Smooth muscle cell (in vitro differentiated cells): ENCODE data around the gene NOP56. TPM values are rescaled to one million over a fixed set of nuclear protein-coding genes. Genes with fewer than 3 reads are reported as not detected.

Source experiments
- DNase-seq: peaks from one replicate; lab custom pipeline; 2025; ENCODE audit not compliant: unreplicated experiment; lab: John Stamatoyannopoulos, UW
- H2AFZ ChIP-seq: fragments of 200-600 bp; sonication (generic); 2 replicates; pipeline ENCODE4 v1.6.0; 2016; ENCODE audit warnings: antibody characterized with exemption, low read depth, mild to moderate bottlenecking
- H3F3A ChIP-seq: fragments of 200-600 bp; sonication (generic); 2 replicates; pipeline ENCODE4 v1.6.0; 2017; ENCODE audit warnings: antibody characterized with exemption, low read depth
- H3K27ac ChIP-seq: fragments of 200-600 bp; sonication (generic); 2 replicates; pipeline ENCODE4 v1.5.1; 2016; ENCODE audit warnings: low read depth, mild to moderate bottlenecking
- H3K27me3 ChIP-seq: fragments of 200-600 bp; sonication (generic); 2 replicates; pipeline ENCODE4 v1.6.1; 2016; ENCODE audit warnings: low read depth, mild to moderate bottlenecking
- H3K36me3 ChIP-seq: fragments of 200-600 bp; sonication (generic); 2 replicates; pipeline ENCODE4 v1.5.1; 2016; ENCODE audit warnings: low read depth
- H3K4me1 ChIP-seq: fragments of 200-600 bp; sonication (generic); 2 replicates; pipeline ENCODE4 v1.5.1; 2016; ENCODE audit warnings: low read depth
- H3K4me2 ChIP-seq: fragments of 200-600 bp; sonication (generic); 2 replicates; pipeline ENCODE4 v1.6.0; 2016; ENCODE audit warnings: mild to moderate bottlenecking
- H3K4me3 ChIP-seq: fragments of 200-600 bp; sonication (generic); 2 replicates; pipeline ENCODE4 v1.5.1; 2016; ENCODE audit warnings: mild to moderate bottlenecking
- H3K79me2 ChIP-seq: fragments of 200-600 bp; sonication (generic); 2 replicates; pipeline ENCODE4 v1.6.0; 2016; ENCODE audit warnings: low read depth, mild to moderate bottlenecking
- H3K9ac ChIP-seq: fragments of 200-600 bp; sonication (generic); 2 replicates; pipeline ENCODE4 v1.6.0; 2016; ENCODE audit warnings: low read depth
- H3K9me3 ChIP-seq: fragments of 200-600 bp; sonication (generic); replicated peaks from 2 replicates; pipeline ENCODE4 v1.5.1; 2016; ENCODE audit warnings: low read depth
- H4K20me1 ChIP-seq: fragments of 200-600 bp; sonication (generic); 2 replicates; pipeline ENCODE4 v1.6.0; 2016; ENCODE audit warnings: low read depth
- WGBS: methylation state at CpG from one replicate; pipeline ENCODE4 v1.1.7; 2016; ENCODE audit warnings: low lambda C conversion rate; 5-methylcytosine and 5-hydroxymethylcytosine counted together
- polyA plus RNA-seq: library from polyadenylated mRNA; unstranded; fragments of >200 nt; fragmentation: Nextera tagmentation; extraction: Ambion mirVana; gene quantifications from 2 replicates; pipeline ENCODE4 v1.2.1, GENCODE V29; 2016
- total RNA-seq: library from RNA; depleted of rRNA; stranded (reverse); fragments of >200 nt; gene quantifications from 2 replicates; pipeline ENCODE4 v1.2.3, GENCODE V29; 2014
- TF ChIP-seq, protein P1 (sequence below): fragments of 200-600 bp; sonication (generic); IDR thresholded peaks from 2 replicates; pipeline ENCODE4 v1.5.1; 2017; ENCODE audit warnings: borderline replicate concordance, mild to moderate bottlenecking, antibody characterized with exemption; ENCODE audit not compliant: insufficient read depth, poor library complexity, severe bottlenecking

NOP56 gene
- total and polyA plus RNA-seq, 2 experiments from 2014 or later, result 108 to 115 TPM

DNA sequence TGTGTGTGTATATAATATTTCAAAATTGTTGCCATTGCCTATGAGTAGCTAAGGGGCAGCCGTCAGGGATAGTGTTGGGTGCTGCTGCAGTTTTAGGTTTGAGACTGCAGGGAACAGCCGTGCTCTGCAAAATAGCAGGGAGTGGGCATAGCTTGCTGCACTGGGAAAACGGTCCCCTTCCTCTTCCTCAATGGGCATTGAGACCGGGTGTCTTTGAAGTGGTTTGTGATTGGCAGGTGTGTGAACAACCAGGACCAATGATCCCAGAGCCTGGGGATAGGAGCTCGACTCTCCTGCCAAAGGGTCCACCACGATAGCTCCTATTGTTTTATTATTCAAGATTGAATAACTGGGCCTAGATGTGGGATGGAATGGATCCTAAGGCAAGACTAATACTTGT is 35.1 kb downstream of the NOP56 start:
- Histone ChIP-seq H3F3A (no peaks in the 10 kb centered on the region), H3K4me2 (peak overlapping the region; percentile 82), H3K4me3 (no peak overlapping the region), H3K4me1 (no peaks in the 10 kb centered on the region), H2AFZ (peak overlapping the region; percentile 71), H3K27me3 (peaks cover 37% of the 10 kb centered on the region), H3K36me3 (no peaks in the 10 kb centered on the region), H3K27ac (no peak overlapping the region), H3K9me3 (no peaks in the 10 kb centered on the region), H3K79me2 (no peaks in the 10 kb centered on the region), H3K9ac (no peak overlapping the region), H4K20me1 (no peaks in the 10 kb centered on the region)
- WGBS, result 49% methylated on average over 6 of the region's 6 CpGs
- TF ChIP-seq, protein P1, sequence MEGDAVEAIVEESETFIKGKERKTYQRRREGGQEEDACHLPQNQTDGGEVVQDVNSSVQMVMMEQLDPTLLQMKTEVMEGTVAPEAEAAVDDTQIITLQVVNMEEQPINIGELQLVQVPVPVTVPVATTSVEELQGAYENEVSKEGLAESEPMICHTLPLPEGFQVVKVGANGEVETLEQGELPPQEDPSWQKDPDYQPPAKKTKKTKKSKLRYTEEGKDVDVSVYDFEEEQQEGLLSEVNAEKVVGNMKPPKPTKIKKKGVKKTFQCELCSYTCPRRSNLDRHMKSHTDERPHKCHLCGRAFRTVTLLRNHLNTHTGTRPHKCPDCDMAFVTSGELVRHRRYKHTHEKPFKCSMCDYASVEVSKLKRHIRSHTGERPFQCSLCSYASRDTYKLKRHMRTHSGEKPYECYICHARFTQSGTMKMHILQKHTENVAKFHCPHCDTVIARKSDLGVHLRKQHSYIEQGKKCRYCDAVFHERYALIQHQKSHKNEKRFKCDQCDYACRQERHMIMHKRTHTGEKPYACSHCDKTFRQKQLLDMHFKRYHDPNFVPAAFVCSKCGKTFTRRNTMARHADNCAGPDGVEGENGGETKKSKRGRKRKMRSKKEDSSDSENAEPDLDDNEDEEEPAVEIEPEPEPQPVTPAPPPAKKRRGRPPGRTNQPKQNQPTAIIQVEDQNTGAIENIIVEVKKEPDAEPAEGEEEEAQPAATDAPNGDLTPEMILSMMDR, result no peak
- DNase-seq, result no peak

DNA sequence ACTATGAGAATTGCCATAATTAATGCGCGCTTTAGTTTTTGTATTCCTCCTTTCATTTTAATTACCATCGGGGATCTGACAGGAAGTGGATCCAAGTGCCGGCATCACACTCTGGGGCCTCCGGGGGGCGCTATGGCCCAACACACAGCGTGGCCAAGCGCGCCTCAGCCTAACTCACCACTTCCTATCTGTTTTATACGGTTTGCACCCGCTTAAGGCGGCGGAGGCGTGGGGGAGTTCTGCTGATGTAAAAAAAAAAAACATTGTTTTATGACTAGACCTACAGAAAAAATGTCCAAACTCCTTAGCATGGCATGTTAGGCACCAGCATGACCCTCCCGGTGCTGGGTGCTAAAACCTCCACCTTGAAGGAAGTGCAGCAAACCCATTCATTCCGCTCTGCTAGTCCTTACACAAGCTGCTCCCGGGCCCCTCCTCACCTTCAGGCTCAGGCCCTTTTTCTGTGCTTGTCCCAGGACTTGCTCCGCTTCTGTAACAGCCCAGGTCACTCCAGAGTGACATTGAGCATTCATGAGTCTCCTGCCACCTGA is 35.7 kb downstream of the NOP56 start:
- Histone ChIP-seq H3K4me2 (peak overlapping the region; percentile 82), H2AFZ (peak overlapping the region; percentile 71), H3K9me3 (no peaks in the 10 kb centered on the region), H4K20me1 (no peaks in the 10 kb centered on the region), H3K36me3 (no peaks in the 10 kb centered on the region), H3F3A (no peaks in the 10 kb centered on the region), H3K79me2 (no peaks in the 10 kb centered on the region), H3K27ac (no peak overlapping the region), H3K9ac (no peak overlapping the region), H3K27me3 (peaks cover 37% of the 10 kb centered on the region), H3K4me1 (no peaks in the 10 kb centered on the region), H3K4me3 (no peak overlapping the region)
- TF ChIP-seq, protein P1, result peak; percentile 84
- peak; percentile 35 for DNase-seq
- 12% methylated on average over 18 of the region's 18 CpGs for WGBS

DNA sequence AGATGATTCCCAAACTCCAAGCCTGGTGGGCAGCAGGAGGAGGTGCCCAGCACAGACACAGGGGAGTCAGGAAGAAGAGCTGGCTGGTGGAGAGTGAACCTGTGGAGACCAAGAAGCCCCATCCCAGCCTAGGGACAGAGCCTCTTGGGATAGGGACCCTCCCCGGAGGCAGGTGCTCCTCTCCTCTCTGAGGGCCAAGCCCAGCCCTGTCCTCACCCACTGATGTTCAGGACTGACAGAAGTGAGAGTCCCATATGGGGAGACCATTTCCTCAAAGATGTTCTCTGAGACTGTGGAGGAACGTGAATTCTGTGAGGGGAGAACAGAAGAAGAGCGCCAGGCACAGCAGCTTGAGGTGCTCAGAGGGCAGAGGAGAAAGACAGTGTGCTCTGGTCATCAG is 37.8 kb downstream of the NOP56 start:
- Histone ChIP-seq H3K4me2 (no peak overlapping the region), H3K4me1 (peaks cover 7% of the 10 kb centered on the region), H3K27me3 (peaks cover 46% of the 10 kb centered on the region), H4K20me1 (peaks cover 13% of the 10 kb centered on the region), H3K9me3 (no peaks in the 10 kb centered on the region), H3K27ac (no peak overlapping the region), H3K36me3 (no peaks in the 10 kb centered on the region), H3F3A (no peaks in the 10 kb centered on the region), H3K4me3 (no peak overlapping the region), H3K9ac (no peak overlapping the region), H2AFZ (no peak overlapping the region), H3K79me2 (no peaks in the 10 kb centered on the region)
- TF ChIP-seq, protein P1, result no peak
- no peak for DNase-seq
- WGBS, result 73% methylated on average over 3 of the region's 3 CpGs

DNA sequence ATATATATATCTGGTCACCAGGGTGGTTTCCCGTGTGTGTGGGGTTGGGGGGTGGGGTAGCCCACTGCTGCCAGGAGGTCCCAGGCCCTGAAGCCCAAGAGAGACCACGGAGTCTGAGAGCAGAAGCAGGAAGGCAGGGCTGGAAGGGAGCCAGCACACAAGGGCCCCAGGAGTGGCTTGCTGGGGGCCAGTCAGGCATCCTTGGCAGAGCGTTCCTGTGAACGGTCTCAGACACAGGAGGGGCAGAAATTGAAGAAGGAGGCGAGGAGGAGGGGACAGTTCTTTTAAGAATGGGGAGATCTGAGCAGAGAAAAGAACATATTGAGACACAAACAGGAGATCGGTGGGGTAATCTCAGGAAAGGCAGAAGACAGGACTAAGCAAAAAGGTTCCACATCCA is 38.3 kb downstream of the NOP56 start:
- no peaks in the 10 kb centered on the region for H3K79me2 ChIP-seq
- H3K36me3 ChIP-seq, result no peaks in the 10 kb centered on the region
- H3K9ac ChIP-seq, result no peak overlapping the region
- H4K20me1 ChIP-seq, result peaks cover 18% of the 10 kb centered on the region
- DNase-seq, result no peak
- H3K9me3 ChIP-seq, result no peaks in the 10 kb centered on the region
- H3K27me3 ChIP-seq, result peaks cover 42% of the 10 kb centered on the region
- H3K4me1 ChIP-seq, result peaks cover 8% of the 10 kb centered on the region
- TF ChIP-seq, protein P1, result no peak
- no peak overlapping the region for H3K4me2 ChIP-seq
- H3K4me3 ChIP-seq, result no peak overlapping the region
- no peak overlapping the region for H2AFZ ChIP-seq
- WGBS, result 80% methylated on average over 6 of the region's 6 CpGs
- no peaks in the 10 kb centered on the region for H3F3A ChIP-seq
- no peak overlapping the region for H3K27ac ChIP-seq
